C1 segment of cervical spinal cord (tissue), 14 donors: ENCODE results near the gene ARPC3.
"Not testable (repeated sequence)": the region's sequence is repeated elsewhere in the genome, so short reads cannot be mapped to it uniquely, and the experiment has no call there.

Source experiments
- DNase-seq, 14 donors: peaks; one replicate each; lab custom pipeline; 2025; lab: John Stamatoyannopoulos, UW

The ARPC3 gene

DNA sequence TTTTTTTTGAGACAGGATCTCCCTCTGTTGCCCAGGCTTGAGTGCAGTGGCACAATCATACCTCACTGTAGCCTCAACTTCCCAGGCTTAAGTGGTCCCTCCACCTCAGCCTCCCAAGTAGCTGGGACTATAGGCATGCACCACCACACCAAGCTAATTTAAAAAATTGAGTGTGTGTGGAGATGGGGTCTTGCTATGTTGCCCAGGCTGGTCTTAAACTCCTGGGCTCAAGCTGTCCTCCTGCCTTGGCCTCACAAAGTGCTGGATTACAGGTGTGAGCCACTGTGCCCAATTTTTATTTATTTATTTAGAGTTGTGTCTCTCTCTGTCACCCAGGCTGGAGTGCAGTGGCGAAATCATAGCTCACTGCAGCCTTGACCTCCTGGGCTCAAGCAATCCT lies 29.5 kb downstream of the ARPC3 start:
- DNase-seq: not testable (repeated sequence)

DNA sequence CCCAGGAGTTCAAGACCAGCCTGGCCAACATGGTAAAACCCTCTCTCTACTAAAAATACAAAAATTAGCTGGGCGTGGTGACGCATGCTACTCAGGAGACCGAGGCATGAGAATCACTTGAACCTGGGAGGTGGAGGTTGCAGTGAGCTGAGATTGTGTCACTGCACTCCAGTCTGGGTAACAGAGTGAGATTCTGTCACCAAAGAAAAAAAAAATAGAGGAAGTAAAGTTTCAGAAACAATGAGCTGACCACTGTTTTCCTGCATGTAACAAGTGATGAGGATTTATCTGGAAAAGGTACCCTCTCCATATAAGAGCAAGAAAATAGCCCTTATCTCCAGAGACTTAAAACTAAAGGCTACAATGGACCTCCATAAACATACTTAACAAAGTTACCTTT lies 33.0 kb downstream of the ARPC3 start:
- DNase-seq: not testable (repeated sequence)

DNA sequence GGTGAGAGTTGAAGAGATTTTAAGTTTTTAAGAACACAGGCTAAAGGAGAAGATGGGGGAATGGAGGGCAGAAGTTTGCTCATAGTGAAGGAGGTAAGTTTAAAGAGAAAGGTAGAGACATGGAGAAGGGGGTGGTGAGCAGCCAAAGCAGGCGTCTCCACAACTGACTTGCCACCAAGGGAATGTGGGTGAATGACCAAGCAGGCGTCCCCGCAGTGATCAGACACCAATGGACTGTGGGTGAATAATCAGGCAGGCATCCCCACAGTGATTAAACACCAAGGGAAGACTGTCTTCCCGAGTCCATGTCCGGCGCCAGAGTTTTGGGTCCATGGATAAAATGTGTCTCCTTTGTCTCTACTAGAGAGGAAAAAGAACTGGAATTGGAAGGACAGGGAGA lies 40.1 kb downstream of the ARPC3 start:
- not testable (repeated sequence) for DNase-seq

- DNase-seq: not testable (repeated sequence)
Observed at GRCh38 chr12:110405126-110405662, 44.9 kb downstream of the ARPC3 start.

GRCh38 chr12:110403976-110404682 lies 46.0 kb downstream of the ARPC3 start:
- peak in 12 of 14 donors; percentile 14 to 74 (median 41) for DNase-seq

- DNase-seq: peak; percentile 22 to 86 (median 78)
Observed at GRCh38 chr12:110403146-110403975, 46.8 kb downstream of the ARPC3 start, which contains the start of gene ANAPC7. ANAPC7 (minus strand) TSS chr12:110403708; CDS start chr12:110403627, 81 bp downstream.
